Coronary artery (tissue), 2 donors: Measurements from ENCODE around the gene FSCB.

Experiments used
- DNase-seq: peaks from one replicate; pipeline ENCODE4 v3.0.0-alpha.2; 2017; ENCODE audit warnings: low spot score
- H3K27ac ChIP-seq, 2 donors: fragments of 200-600 bp; sonication (generic); one replicate each; pipeline ENCODE4 v1.5.1; 2016 to 2019
- H3K4me3 ChIP-seq: fragments of 200-600 bp; sonication (generic); 2 replicates; pipeline ENCODE4 v1.5.1; 2016; ENCODE audit warnings: mild to moderate bottlenecking, moderate library complexity
- TF ChIP-seq, protein P1 (sequence below): fragments of 200-600 bp; sonication (generic); IDR thresholded peaks from one replicate; pipeline ENCODE4 v1.5.1; 2019; ENCODE audit warnings: antibody characterized with exemption

Gene FSCB

DNA sequence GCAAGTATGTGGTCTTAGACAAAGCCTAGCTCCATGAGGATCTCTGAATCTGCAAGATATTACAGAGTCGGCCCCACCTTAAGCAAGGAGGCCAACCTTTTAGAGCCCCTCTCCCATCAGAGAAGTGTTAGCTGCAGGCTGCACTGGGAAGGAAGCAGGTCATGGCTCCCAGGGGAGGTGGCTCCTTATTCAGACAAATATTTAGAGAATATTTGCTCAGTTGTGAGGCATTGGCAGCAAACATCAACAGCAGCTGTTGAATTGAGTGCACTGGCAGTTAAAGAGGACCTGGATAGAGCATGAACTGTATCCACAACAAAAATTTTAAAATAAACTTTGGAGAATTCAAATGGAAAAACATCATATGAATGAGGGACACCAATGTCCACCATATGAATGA is 44.7 kb downstream of the FSCB start:
- TF ChIP-seq, protein P1, sequence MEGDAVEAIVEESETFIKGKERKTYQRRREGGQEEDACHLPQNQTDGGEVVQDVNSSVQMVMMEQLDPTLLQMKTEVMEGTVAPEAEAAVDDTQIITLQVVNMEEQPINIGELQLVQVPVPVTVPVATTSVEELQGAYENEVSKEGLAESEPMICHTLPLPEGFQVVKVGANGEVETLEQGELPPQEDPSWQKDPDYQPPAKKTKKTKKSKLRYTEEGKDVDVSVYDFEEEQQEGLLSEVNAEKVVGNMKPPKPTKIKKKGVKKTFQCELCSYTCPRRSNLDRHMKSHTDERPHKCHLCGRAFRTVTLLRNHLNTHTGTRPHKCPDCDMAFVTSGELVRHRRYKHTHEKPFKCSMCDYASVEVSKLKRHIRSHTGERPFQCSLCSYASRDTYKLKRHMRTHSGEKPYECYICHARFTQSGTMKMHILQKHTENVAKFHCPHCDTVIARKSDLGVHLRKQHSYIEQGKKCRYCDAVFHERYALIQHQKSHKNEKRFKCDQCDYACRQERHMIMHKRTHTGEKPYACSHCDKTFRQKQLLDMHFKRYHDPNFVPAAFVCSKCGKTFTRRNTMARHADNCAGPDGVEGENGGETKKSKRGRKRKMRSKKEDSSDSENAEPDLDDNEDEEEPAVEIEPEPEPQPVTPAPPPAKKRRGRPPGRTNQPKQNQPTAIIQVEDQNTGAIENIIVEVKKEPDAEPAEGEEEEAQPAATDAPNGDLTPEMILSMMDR = no peak
- Histone ChIP-seq H3K4me3 (no peak overlapping the region), H3K27ac (no peak overlapping the region)
- no peak for DNase-seq

DNA sequence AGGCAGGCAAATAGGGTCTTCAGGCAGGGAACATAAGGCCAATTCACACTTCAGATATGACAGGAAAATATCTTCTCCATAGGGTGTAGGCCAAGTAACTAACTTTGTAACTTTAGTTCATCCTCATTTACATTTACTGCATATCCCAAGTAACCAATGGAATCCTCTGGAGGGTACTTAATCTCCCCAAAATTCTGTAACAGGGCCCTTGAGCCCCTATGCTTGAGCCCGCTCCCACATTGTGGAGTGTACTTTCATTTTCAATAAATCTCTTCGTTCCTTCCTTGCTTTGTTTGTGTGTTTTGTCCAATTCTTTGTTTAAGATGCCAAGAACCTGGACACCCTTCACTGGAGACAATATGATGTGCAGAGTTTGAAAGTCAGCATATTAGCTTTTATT is 45.3 kb downstream of the FSCB start:
- Histone ChIP-seq H3K4me3 (no peak overlapping the region), H3K27ac (no peak overlapping the region)
- TF ChIP-seq, protein P1 = no peak
- DNase-seq = no peak
